OCI-LY3 (cell line): ENCODE results near the gene ARPC1B.
"Not testable (repeated sequence)": the region's sequence is repeated elsewhere in the genome, so short reads cannot be mapped to it uniquely, and the experiment has no call there.

Source experiments
- CTCF ChIP-seq: fragments of 200-600, 300-600 bp; sonication (generic); IDR thresholded peaks from 2 replicates; pipeline ENCODE4 v1.5.1; 2014; ENCODE audit warnings: antibody characterized with exemption, low read length, low read depth
- EZH2phosphoT487 ChIP-seq: fragments of 200-600 bp; shearing (Covaris generic); IDR thresholded peaks from 2 replicates; pipeline ENCODE4 v1.6.1; 2018; ENCODE audit warnings: antibody characterized with exemption, mixed run types, low read depth

GRCh38 chr7:99350641-99351040 is 23.9 kb upstream of the ARPC1B start:
- TF ChIP-seq CTCF, EZH2phosphoT487: not testable (repeated sequence)
